Stimulated activated CD8-positive, alpha-beta memory T cell treated with anti-CD3 and anti-CD28 coated beads, Interleukin-2, amount 100 ng/mL, for 48 hours (primary cell): Measurements from ENCODE around the gene NIPBL.
"Not testable (repeated sequence)": the region's sequence is repeated elsewhere in the genome, so short reads cannot be mapped to it uniquely, and the experiment has no call there.

Experiments
- DNase-seq, 2 donors: peaks; one replicate each; pipeline ENCODE4 v3.0.0-alpha.2; 2020; ENCODE audit warnings: low read depth in 2 of 2

The NIPBL gene

GRCh38 chr5:36945687-36946086 lies 69.1 kb downstream of the NIPBL start:
- DNase-seq = no peak

- DNase-seq = no peak
These were observed 69.5 kb downstream of the NIPBL start for GRCh38 chr5:36946101-36946500.

GRCh38 chr5:36948041-36948440 lies 71.5 kb downstream of the NIPBL start:
- DNase-seq = no peak

GRCh38 chr5:36948650-36949049 lies 72.1 kb downstream of the NIPBL start:
- no peak for DNase-seq

GRCh38 chr5:36949593-36949992 lies 73.0 kb downstream of the NIPBL start:
- no peak for DNase-seq

- DNase-seq = no peak
These were observed 74.3 kb downstream of the NIPBL start for GRCh38 chr5:36950586-36951457.

GRCh38 chr5:36953043-36953442 lies 76.5 kb downstream of the NIPBL start:
- DNase-seq = no peak

- DNase-seq = no peak
These were observed 81.5 kb downstream of the NIPBL start for GRCh38 chr5:36957953-36958537.

GRCh38 chr5:36958612-36959011 lies 82.0 kb downstream of the NIPBL start:
- no peak for DNase-seq

GRCh38 chr5:36965179-36965578 lies 88.6 kb downstream of the NIPBL start:
- DNase-seq = no peak

- no peak for DNase-seq
These were observed 93.3 kb downstream of the NIPBL start for GRCh38 chr5:36969700-36970395.

- DNase-seq = no peak
These were observed 101.6 kb downstream of the NIPBL start for GRCh38 chr5:36978196-36978595.

GRCh38 chr5:36982146-36982545 lies 105.6 kb downstream of the NIPBL start:
- no peak for DNase-seq

- DNase-seq = no peak
These were observed 108.8 kb downstream of the NIPBL start for GRCh38 chr5:36985387-36985786.

- no peak for DNase-seq
These were observed 111.8 kb downstream of the NIPBL start for GRCh38 chr5:36988396-36988795.

- no peak for DNase-seq
These were observed 122.0 kb downstream of the NIPBL start for GRCh38 chr5:36998578-36998977.

GRCh38 chr5:37002176-37002751 lies 125.7 kb downstream of the NIPBL start:
- no peak for DNase-seq

- DNase-seq = no peak
These were observed 128.7 kb downstream of the NIPBL start for GRCh38 chr5:37005252-37005651.

GRCh38 chr5:37005946-37006540 lies 129.5 kb downstream of the NIPBL start:
- DNase-seq = no peak

GRCh38 chr5:37013181-37013580 lies 136.6 kb downstream of the NIPBL start:
- DNase-seq = not testable (repeated sequence)

- DNase-seq = no peak
These were observed 137.8 kb downstream of the NIPBL start for GRCh38 chr5:37014321-37014720.
